HUDEP-2 (cell line): ENCODE measurements around the gene CMIP.
"Not testable (repeated sequence)": the region's sequence is repeated elsewhere in the genome, so short reads cannot be mapped to it uniquely, and the experiment has no call there.

Experiments used
- DNase-seq, 76 experiments: peaks; one replicate each; lab custom pipeline; 2025; ENCODE audit not compliant: unreplicated experiment in 76 of 76; lab: John Stamatoyannopoulos, UW

Gene CMIP

DNA sequence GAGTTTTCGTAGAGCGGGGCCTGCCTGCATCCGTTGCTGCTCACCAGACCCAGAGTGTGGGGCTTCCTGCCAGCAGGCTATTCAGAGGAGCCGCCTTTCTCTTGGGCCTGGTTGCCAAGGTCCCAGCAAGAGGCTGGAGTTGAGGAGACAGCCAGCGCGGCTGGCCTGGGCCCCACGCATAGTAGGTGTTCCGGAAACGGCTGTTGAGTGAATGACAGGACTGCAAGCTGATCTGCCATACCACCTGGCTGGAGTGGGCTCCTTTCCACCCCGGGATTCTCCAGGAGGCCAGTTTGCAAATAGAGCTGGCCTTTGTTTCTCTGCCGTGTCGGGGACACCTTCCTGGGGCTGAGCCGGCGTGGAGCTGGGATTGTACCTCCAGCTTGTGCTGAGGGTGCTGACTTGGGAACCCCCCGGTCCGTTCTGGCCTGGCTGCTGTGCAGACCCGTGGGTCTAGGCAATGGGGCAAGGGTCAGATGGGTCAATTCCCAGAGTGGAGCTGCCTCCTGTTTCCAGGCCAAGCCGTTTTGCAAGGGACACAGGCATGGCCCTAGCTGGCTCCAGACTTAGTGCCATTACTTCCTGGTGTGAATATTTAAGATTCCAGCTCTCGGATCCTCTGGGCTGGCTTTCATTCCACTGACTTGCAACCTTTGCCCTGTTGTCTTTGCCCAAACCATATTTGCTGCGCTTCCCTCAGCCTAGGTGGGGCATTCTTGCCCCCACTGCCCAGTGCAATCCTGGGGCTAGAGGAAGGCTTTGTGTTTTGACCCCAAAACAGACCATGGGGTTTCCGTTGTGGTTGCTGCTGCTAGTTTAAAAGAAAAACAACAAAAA, 68.8 kb downstream of the CMIP start:
- peak in 4 of 76 experiments; percentile 11 to 21 (median 16) for DNase-seq

DNA sequence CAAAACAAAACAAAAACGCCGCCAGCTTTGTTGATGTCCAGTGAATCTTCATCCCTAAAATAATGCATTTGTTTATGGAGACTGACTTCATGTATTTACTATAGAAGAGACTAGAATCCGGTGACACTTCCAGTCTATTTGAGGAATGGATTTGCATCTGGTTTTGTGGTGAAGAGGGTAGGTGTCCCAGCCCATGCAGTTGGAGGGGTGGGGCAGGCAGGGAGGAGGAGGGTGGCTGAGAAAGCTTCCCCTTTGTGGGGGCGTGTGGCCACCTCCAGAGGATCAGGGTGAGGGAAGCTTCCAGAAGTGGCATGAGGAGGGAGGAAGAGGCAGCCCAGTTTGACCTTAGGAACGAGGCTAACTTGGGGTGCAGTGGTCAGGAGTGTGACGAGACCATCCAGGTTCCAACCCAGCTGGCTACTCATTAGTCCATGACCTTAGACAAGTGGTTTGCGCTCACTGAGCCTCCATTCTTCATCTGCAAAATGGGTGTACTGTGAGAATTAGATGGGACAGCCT, 69.5 kb downstream of the CMIP start:
- peak in 5 of 76 experiments; percentile 6 to 28 (median 16) for DNase-seq

GRCh38 chr16:81514568-81515258, 70.1 kb downstream of the CMIP start:
- no peak for DNase-seq

GRCh38 chr16:81515281-81515680, 70.7 kb downstream of the CMIP start:
- no peak for DNase-seq

DNA sequence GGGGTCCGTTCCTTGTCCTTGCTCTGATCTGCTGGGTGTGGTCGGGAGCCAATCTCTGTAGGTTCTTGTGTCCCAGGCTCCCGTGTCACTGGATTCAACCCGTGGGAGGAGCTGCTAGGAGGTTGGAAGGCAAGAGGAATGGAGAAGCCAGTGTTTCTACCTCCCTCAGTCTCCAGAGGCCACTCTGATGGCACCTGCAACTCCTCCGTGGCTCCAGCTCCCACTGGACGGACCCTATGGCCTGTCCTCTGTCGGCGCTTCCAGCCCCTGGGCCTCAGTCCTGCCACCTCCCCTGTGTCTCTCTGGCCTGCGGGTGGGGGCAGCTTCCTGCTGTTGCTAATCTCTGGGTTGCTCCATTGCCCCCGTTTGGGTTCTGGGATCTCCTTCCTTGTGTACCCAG, 71.1 kb downstream of the CMIP start:
- DNase-seq = no peak

DNA sequence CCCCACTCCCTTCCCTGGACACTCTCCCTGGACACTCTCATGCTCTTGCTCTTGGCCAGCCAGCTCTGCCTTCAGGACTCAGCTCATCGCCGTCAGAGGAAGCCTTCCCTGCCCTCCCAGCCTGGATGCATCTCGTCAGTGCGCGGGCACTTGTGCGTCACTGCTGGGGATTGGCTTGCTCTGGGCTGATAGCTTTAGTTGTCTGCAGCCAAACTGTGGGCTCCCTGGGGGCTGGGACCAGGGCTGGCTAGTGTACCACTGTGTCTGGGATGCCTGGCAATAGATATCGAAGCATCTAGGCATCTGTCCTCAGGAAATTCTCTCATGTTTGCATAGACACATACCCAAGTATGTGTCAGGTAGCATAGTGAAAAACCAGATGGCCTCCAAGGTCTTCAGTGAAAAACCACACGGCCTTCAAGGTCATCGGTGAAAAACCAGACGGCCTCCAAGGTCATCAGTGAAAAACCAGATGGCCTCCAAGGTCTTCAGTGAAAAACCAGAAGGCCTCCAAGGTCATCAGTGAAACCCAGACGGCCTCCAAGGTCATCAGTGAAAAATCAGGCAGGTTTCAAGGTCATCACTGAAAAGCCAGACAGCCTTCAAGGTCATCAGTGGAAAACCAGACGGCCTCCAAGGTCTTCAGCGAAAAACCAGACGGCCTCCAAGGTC, 72.0 kb downstream of the CMIP start:
- DNase-seq = no peak

DNA sequence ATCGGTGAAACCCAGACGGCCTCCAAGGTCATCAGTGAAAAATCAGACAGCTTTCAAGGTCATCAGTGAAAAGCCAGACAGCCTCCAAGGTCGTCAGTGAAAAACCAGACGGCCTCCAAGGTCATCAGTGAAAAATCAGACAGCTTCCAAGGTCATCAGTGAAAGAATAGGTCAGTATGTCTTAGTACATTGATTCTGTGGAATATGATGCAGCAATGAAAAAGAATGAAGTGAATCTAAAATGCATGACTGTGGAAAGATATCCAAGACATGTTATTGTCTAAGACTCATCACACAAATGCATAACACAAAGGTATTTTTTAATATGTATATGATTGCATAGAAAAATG, 72.5 kb downstream of the CMIP start:
- no peak for DNase-seq

DNA sequence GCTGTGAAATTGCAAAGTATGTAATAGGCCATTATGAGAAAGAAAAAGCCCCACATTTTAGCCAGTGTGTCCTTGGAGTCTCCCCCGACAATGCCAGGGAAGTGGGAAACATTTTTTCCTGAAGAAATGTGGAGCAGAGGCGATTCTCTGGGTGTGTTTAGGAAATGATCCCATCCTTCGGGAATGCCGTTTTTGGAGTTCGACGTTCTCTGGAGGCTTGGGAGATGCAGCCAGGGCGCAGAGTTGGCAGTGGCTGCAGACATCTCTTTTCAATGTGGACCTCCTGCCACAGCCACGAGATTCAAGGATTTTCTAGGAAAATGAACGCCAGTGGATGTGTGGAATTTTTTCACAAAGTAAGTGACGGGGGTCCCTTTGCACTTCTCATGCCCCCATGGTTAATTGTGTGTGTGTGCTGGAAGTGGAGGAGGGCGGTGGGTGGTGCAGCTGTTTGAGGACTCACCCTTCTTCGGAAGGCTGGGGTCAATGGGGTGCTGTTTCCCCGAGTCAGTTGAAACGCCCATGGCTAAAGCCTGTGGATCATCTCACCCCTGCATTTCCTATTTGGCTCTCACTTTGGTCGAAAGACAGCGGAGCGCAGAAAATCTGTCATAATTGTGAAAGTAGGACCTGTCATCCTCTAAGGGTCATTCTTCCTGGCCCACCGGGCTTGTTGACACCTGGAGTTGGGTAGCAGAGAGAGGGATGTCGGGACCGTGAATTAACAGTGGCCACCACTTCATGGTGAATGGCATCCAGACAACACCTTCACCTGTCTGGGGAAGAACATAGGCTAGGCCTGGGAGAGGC, 73.2 kb downstream of the CMIP start:
- no peak for DNase-seq

GRCh38 chr16:81518439-81518757, 73.8 kb downstream of the CMIP start:
- no peak for DNase-seq

DNA sequence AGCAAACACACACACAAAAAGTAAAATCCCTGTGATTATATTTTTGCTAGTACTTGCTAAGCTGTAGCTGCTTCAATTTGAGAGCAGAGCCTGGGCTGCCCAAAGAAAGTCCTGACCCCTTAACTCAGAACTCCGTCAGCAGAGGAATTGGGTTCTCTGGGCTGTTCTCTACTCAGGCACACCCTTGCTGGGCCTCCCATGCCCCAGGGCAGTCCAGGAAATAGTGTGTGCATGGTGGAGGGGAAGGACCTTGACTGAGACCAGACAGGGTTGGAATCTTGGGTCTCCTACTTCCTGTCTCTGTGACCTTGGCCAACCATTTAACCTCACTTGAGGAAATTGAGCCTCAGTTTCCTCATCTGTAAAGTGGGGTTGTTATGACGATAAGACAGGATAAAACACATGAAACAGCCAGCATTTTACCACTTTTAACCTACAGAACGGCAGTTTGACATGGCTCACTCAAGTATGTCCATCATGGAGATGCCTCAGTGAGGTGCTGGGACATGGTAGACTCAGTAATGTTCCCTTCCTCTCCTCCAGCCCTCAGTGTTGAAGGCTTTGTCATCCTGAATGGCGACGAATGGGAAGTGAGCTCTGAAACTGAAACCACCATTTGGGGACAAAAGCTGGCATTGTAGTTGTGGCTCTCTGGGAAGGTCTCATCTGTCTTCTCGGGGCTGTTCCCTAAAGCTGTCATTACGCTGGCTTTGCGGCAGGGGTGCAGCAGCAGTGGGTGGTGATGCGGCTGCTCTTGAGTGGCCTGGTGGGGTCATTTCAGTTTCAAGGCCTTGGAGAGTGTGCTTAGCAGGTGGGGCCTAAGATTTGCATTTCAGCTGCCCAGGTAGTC, 74.9 kb downstream of the CMIP start:
- DNase-seq = no peak

DNA sequence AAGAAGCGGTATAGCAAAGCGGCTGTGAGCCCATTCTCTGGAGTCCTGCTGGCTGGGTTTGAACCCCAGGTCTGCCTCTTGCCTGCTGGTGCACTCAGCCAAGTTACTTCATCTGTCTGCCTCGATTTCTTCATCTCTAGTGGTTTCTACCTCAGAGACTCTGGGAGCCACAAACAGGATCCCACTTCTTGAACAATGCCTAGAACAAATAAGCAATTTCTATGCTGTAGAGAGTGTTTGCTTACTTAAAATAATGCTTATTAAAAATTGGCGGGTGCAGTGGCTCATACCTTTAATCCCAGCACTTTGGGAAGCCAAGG, 75.5 kb downstream of the CMIP start:
- no peak for DNase-seq

GRCh38 chr16:81520560-81521135, 76.0 kb downstream of the CMIP start:
- no peak for DNase-seq

GRCh38 chr16:81521141-81521626, 76.6 kb downstream of the CMIP start:
- peak in 1 of 76 experiments; percentile 24 for DNase-seq

GRCh38 chr16:81522108-81522701, 77.6 kb downstream of the CMIP start:
- DNase-seq = peak in 1 of 76 experiments; percentile 23

DNA sequence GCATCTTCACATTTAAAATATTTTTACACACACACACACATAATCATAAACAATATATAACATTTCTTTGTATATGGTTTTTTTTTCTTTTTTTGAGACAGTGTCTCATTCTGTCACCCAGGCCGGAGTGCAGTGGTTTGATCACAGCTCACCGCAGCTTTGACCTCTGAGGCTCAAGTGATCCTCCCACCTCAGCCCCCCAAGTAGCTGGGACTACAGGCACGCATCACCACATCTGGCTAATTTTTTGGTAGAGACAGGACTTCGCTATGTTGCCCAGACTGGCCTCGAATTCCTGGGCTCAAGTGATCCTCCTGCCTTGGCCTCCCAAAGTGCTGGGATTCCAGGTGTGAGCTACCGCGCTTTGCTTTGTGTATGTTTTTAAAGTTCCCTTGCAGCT, 78.2 kb downstream of the CMIP start:
- not testable (repeated sequence) for DNase-seq

DNA sequence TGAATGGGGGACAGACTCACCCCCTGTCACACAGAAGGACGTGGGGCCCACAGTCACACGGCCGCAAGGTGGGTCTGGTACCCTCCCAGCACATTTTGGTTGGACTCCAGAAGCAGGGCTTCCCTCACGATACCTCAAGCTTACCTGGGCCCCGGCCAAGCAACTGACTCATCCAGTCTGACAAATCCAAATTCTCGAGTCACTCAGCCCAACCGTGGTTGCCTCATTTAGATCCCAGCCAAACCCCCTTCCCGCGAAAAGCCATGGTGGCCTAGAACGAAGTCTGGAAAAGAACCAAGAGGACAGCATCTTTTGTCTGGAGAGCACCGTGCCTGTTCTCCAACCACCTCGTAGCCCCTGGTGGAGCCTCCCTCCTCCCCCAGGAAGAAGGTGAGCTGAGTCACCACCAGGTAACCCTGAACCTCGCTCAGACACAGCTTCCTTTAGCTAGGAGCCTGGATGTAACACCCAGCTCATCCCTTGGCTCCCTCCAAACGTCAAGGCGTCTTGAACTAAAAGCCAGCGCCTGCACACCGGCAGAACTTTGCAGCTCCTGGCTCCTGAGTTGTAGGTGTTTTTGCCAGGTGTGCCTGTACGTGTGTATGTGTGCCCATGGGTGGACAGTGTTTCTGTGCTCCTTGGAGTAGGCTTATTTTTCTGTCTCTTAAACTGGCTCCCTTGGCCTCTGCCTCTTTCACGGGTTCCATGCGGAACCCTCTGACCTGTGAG, 78.9 kb downstream of the CMIP start:
- DNase-seq = peak in 21 of 76 experiments; percentile 5 to 45 (median 18)

DNA sequence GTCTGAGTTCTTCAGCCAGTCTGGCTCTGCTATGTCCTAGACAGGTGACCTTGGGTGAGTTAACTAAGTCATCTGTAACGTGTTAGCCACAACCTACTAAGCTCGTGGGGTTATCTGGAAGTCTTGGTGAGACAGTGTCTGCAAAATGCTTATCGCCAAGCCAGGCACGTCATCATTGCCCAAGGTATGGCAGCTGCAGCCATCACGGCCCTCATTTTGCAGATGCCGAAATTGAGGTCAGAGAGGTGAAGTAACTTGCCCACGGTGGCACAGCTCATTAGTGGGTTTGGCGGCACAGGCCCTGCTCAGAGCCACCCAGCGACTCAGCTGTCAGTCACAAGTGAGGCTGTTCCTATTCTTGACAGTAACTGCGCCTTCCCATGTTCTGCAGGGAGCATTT, 79.8 kb downstream of the CMIP start:
- DNase-seq = peak in 6 of 76 experiments; percentile 4 to 37 (median 15)

- DNase-seq = not testable (repeated sequence)
These were observed 80.3 kb downstream of the CMIP start for GRCh38 chr16:81524885-81525284.
